ENCODE measurements around the gene PIK3R4. TPM values are rescaled to one million over a fixed set of nuclear protein-coding genes. Genes with fewer than 3 reads are reported as not detected.

The PIK3R4 gene
- polyA plus RNA-seq, 1 of the 3 experiments (the other 2 are of a cell fraction), result 27.2 TPM

DNA sequence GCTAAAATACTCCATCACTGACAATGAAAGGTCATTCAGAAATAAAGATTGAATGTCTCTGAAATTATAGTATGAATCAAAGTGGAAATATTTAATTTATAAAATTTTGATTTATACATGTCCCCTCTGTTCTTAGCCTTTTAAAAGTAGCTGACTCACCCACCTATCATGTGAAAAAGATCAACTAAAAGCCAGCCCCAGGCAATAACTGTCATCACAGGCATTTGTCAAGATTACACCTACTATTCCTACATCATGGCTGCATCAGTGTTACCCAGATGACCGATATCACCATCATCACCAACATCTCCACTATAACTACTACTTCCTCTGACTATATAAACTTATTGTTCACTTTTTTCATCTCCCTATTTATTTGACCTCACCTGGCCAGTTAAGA is 14.3 kb upstream of the PIK3R4 start:
- no peak for DNase-seq
- Histone ChIP-seq H3F3A (replicated peaks; ENCODE audit: insufficient read depth) (no peaks in the 10 kb centered on the region), H3K79me2 (ENCODE audit: insufficient read depth) (no peaks in the 10 kb centered on the region), H3K4me3 (ENCODE audit: low read depth in 2 of 2, low read length in 1 of 2) (no peak overlapping the region), H2AFZ (ENCODE audit: low read depth) (no peak overlapping the region), H3K27ac (ENCODE audit: low read depth in 2 of 2, low read length in 1 of 2) (no peak overlapping the region), H3K9ac (no peak overlapping the region), H3K9me2 (no peaks in the 10 kb centered on the region), H3K36me3 (replicated peaks in 1 of 2; ENCODE audit: control insufficient read depth in 1 of 2, insufficient read depth in 2 of 2, low read length in 1 of 2) (no peaks in the 10 kb centered on the region), H3K4me2 (no peak overlapping the region), H4K20me1 (ENCODE audit: insufficient read depth) (no peaks in the 10 kb centered on the region), H3K27me3 (ENCODE audit: insufficient read depth) (0 out of 2 replicates have a peak, but pooled peaks cover 5% of the 10 kb centered on the region), H3K4me1 (ENCODE audit: control insufficient read depth in 1 of 2, insufficient read depth in 2 of 2, low read depth in 1 of 2, low read length in 1 of 2) (no peaks in the 10 kb centered on the region; a peak in 1 of 4 replicates), H3K9me3 (no peaks in the 10 kb centered on the region)
- ChIA-PET CTCF (interaction anchor here (0.7 to 5.5 kb wide), 15 partner anchors 10 to 234 kb away, joined by 3 to 112 read pairs (median 4); partner anchors contain the start of gene ATP2C1), POLR2A (no interaction called here)
- TF ChIP-seq RXRA (IDR thresholded peaks at IDR 0.05; ENCODE audit: borderline replicate concordance, low read depth) (no peak), TEAD4 (IDR thresholded peaks at IDR 0.05; ENCODE audit: borderline replicate concordance, insufficient read depth) (no peak), RCOR1 (IDR thresholded peaks at IDR 0.05; ENCODE audit: low read length) (no peak), TAF1 (IDR thresholded peaks at IDR 0.05; ENCODE audit: borderline replicate concordance, low read depth, low read length) (no peak)
- TF ChIP-seq, protein P1, sequence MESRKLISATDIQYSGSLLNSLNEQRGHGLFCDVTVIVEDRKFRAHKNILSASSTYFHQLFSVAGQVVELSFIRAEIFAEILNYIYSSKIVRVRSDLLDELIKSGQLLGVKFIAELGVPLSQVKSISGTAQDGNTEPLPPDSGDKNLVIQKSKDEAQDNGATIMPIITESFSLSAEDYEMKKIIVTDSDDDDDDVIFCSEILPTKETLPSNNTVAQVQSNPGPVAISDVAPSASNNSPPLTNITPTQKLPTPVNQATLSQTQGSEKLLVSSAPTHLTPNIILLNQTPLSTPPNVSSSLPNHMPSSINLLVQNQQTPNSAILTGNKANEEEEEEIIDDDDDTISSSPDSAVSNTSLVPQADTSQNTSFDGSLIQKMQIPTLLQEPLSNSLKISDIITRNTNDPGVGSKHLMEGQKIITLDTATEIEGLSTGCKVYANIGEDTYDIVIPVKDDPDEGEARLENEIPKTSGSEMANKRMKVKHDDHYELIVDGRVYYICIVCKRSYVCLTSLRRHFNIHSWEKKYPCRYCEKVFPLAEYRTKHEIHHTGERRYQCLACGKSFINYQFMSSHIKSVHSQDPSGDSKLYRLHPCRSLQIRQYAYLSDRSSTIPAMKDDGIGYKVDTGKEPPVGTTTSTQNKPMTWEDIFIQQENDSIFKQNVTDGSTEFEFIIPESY (IDR thresholded peaks at IDR 0.05; ENCODE audit: borderline replicate concordance, low read depth), result no peak
- TF ChIP-seq, protein P2, sequence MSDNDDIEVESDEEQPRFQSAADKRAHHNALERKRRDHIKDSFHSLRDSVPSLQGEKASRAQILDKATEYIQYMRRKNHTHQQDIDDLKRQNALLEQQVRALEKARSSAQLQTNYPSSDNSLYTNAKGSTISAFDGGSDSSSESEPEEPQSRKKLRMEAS (IDR thresholded peaks at IDR 0.05; ENCODE audit: low read depth), result no peak
- 13% methylated on average over 1 of the region's 1 CpG for WGBS (ENCODE audit: low lambda C conversion rate)

DNA sequence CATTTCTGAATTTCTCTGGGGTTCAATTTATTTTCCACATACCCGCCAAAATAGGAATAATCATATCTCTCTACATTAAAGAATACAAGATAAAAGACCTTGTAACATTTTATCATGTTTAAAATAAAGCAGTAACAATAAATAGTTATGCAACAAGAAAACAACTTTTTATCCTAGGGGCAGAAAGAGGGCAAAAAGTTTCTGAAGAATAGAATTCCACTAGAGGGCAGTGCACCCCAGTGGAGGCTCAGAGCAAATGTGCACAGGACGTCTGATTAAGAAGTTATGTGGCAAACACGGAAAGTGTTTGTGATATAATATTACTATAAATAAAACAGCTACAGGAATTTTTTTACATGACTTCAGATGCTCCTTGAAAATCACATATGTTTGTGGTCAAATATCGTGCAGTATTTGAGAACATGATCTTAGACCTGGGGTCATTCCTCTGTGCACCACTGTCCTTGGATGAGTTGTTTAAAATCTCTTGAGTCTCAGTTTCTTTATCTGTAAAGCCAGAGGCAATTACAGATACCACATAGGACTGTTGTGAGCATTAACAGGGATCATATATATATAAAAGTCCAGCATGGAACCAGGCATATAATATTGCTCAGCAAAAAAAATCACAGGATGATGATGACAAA is 13.2 kb upstream of the PIK3R4 start:
- TF ChIP-seq RCOR1 (IDR thresholded peaks at IDR 0.05; ENCODE audit: low read length) (peak; percentile 34; the same call in 1 of the 2 replicates), CHD2 (IDR thresholded peaks at IDR 0.05; ENCODE audit: low read length, partially characterized antibody) (peak; percentile 38), SMC3 (IDR thresholded peaks at IDR 0.05; ENCODE audit: low read depth, low read length) (peak; percentile 75), GATA2 (CRISPR knock-in tag; IDR thresholded peaks at IDR 0.05) (no peak), RAD21 (IDR thresholded peaks at IDR 0.05; ENCODE audit: low read length) (peak; percentile 90)
- TF ChIP-seq, protein P3, sequence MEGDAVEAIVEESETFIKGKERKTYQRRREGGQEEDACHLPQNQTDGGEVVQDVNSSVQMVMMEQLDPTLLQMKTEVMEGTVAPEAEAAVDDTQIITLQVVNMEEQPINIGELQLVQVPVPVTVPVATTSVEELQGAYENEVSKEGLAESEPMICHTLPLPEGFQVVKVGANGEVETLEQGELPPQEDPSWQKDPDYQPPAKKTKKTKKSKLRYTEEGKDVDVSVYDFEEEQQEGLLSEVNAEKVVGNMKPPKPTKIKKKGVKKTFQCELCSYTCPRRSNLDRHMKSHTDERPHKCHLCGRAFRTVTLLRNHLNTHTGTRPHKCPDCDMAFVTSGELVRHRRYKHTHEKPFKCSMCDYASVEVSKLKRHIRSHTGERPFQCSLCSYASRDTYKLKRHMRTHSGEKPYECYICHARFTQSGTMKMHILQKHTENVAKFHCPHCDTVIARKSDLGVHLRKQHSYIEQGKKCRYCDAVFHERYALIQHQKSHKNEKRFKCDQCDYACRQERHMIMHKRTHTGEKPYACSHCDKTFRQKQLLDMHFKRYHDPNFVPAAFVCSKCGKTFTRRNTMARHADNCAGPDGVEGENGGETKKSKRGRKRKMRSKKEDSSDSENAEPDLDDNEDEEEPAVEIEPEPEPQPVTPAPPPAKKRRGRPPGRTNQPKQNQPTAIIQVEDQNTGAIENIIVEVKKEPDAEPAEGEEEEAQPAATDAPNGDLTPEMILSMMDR (IDR thresholded peaks at IDR 0.05), result peak; percentile 90
- Histone ChIP-seq H3K9me2 (no peaks in the 10 kb centered on the region), H3K9me3 (no peaks in the 10 kb centered on the region), H3K4me1 (ENCODE audit: control insufficient read depth in 1 of 2, insufficient read depth in 2 of 2, low read depth in 1 of 2, low read length in 1 of 2) (no peaks in the 10 kb centered on the region; a peak in 1 of 4 replicates), H4K20me1 (ENCODE audit: insufficient read depth) (no peaks in the 10 kb centered on the region), H2AFZ (ENCODE audit: low read depth) (no peak overlapping the region), H3F3A (replicated peaks; ENCODE audit: insufficient read depth) (no peaks in the 10 kb centered on the region), H3K79me2 (ENCODE audit: insufficient read depth) (no peaks in the 10 kb centered on the region), H3K4me2 (peak overlapping the region; percentile 34; the same call in 1 of the 2 replicates), H3K4me3 (ENCODE audit: low read depth in 2 of 2, low read length in 1 of 2) (peak overlapping the region in 1 of 2 experiments; percentile 15; a peak in 1 of 4 replicates), H3K9ac (no peak overlapping the region), H3K27me3 (ENCODE audit: insufficient read depth) (0 out of 2 replicates have a peak, but pooled peaks cover 5% of the 10 kb centered on the region), H3K27ac (ENCODE audit: low read depth in 2 of 2, low read length in 1 of 2) (no peak overlapping the region; a peak in 1 of 4 replicates), H3K36me3 (replicated peaks in 1 of 2; ENCODE audit: control insufficient read depth in 1 of 2, insufficient read depth in 2 of 2, low read length in 1 of 2) (no peaks in the 10 kb centered on the region)
- WGBS (ENCODE audit: low lambda C conversion rate), result 15% methylated on average over 4 of the region's 4 CpGs
- ChIA-PET POLR2A (interaction anchor here (1.3 kb wide), 1 partner anchor 133 kb away, joined by 3 read pairs; no protein-coding TSS in a partner anchor), CTCF (interaction anchor here (0.6 to 5.5 kb wide), 25 partner anchors 10 to 1182 kb away, joined by 3 to 112 read pairs (median 4); partner anchors contain the start of gene ATP2C1)
- peak; percentile 55 for DNase-seq
